DOHH2 (cell line): ENCODE results near the gene ZNF385B.

Experiments
- H3F3A ChIP-seq: fragments of 200-600 bp; sonication (generic), shearing (Covaris generic); 2 replicates; pipeline ENCODE4 v1.6.0; 2016; ENCODE audit warnings: antibody characterized with exemption, mild to moderate bottlenecking; ENCODE audit not compliant: control insufficient read depth, insufficient read depth
- H3K27ac ChIP-seq: fragments of 200-600 bp; sonication (generic); 2 replicates; pipeline ENCODE4 v1.5.1; 2014; ENCODE audit warnings: low read depth, mild to moderate bottlenecking, low read length, moderate library complexity
- H3K27me3 ChIP-seq: fragments of 200-600 bp; sonication (generic); 2 replicates; pipeline ENCODE4 v1.6.1; 2014; ENCODE audit warnings: mild to moderate bottlenecking, low read length, mixed read lengths; ENCODE audit not compliant: control insufficient read depth
- H3K36me3 ChIP-seq: fragments of 200-600 bp; sonication (generic); 2 replicates; pipeline ENCODE4 v1.6.1; 2014; ENCODE audit warnings: mild to moderate bottlenecking, low read length, moderate library complexity, mixed read lengths; ENCODE audit not compliant: control insufficient read depth
- H3K4me1 ChIP-seq: fragments of 200-600 bp; sonication (generic); 2 replicates; pipeline ENCODE4 v1.6.1; 2014; ENCODE audit warnings: mild to moderate bottlenecking, low read length, mixed read lengths; ENCODE audit not compliant: control insufficient read depth
- H3K4me2 ChIP-seq: fragments of 200-600 bp; sonication (generic); 2 replicates; pipeline ENCODE4 v1.6.0; 2014; ENCODE audit warnings: mild to moderate bottlenecking, low read length, moderate library complexity
- H3K4me3 ChIP-seq: fragments of 200-600 bp; sonication (generic); 2 replicates; pipeline ENCODE4 v1.5.1; 2014; ENCODE audit warnings: mild to moderate bottlenecking, low read length, mixed read lengths
- H3K79me2 ChIP-seq: fragments of 200-600 bp; sonication (generic); 2 replicates; pipeline ENCODE4 v1.6.1; 2014; ENCODE audit warnings: mild to moderate bottlenecking, low read length, mixed read lengths; ENCODE audit not compliant: control insufficient read depth
- H3K9me2 ChIP-seq: fragments of 200-600 bp; sonication (generic); replicated peaks from 2 replicates; pipeline ENCODE4 v1.6.1; 2014; ENCODE audit warnings: mild to moderate bottlenecking, low read length, mixed read lengths; ENCODE audit not compliant: control insufficient read depth
- H3K9me3 ChIP-seq: fragments of 200-600 bp; sonication (generic); 2 replicates; pipeline ENCODE4 v1.6.1; 2014; ENCODE audit warnings: antibody characterized with exemption, low read length, mixed read lengths; ENCODE audit not compliant: control insufficient read depth, insufficient read depth
- H4K20me1 ChIP-seq: fragments of 200-600 bp; sonication (generic); 2 replicates; pipeline ENCODE4 v1.6.0; 2014; ENCODE audit warnings: low read depth, mild to moderate bottlenecking, antibody characterized with exemption, low read length, moderate library complexity; ENCODE audit not compliant: control insufficient read depth, insufficient read depth
- CTCF ChIP-seq: fragments of 200-600 bp; sonication (generic); IDR thresholded peaks from one replicate; pipeline ENCODE4 v1.5.1; 2014; ENCODE audit warnings: antibody characterized with exemption, mild to moderate bottlenecking, low read depth, low read length; ENCODE audit not compliant: poor library complexity, severe bottlenecking
- EZH2phosphoT487 ChIP-seq: fragments of 200-600 bp; sonication (generic); IDR thresholded peaks from 2 replicates; pipeline ENCODE4 v1.6.1; 2017; ENCODE audit warnings: borderline replicate concordance, mild to moderate bottlenecking, antibody characterized with exemption, low read length, moderate library complexity, mixed read lengths

The ZNF385B gene

GRCh38 chr2:179645047-179645446 is 216.4 kb downstream of the ZNF385B start:
- Histone ChIP-seq H3K9me2 (no peaks in the 10 kb centered on the region), H3K4me2 (no peak overlapping the region), H3K4me3 (no peak overlapping the region), H4K20me1 (no peaks in the 10 kb centered on the region), H3K27me3 (no peaks in the 10 kb centered on the region), H3K9me3 (no peaks in the 10 kb centered on the region), H3K79me2 (no peaks in the 10 kb centered on the region), H3K36me3 (no peaks in the 10 kb centered on the region), H3K4me1 (no peaks in the 10 kb centered on the region), H3F3A (no peaks in the 10 kb centered on the region), H3K27ac (no peak overlapping the region)
- TF ChIP-seq EZH2phosphoT487: no peak
- TF ChIP-seq CTCF: no peak

GRCh38 chr2:179642462-179642861 is 218.9 kb downstream of the ZNF385B start:
- Histone ChIP-seq H3K9me3 (no peaks in the 10 kb centered on the region), H3K4me1 (no peaks in the 10 kb centered on the region), H4K20me1 (no peaks in the 10 kb centered on the region), H3K36me3 (no peaks in the 10 kb centered on the region), H3K4me3 (no peak overlapping the region), H3K9me2 (no peaks in the 10 kb centered on the region), H3K27ac (no peak overlapping the region), H3K79me2 (no peaks in the 10 kb centered on the region), H3F3A (no peaks in the 10 kb centered on the region), H3K27me3 (no peaks in the 10 kb centered on the region), H3K4me2 (no peak overlapping the region)
- TF ChIP-seq CTCF (no peak), EZH2phosphoT487 (no peak)

DNA sequence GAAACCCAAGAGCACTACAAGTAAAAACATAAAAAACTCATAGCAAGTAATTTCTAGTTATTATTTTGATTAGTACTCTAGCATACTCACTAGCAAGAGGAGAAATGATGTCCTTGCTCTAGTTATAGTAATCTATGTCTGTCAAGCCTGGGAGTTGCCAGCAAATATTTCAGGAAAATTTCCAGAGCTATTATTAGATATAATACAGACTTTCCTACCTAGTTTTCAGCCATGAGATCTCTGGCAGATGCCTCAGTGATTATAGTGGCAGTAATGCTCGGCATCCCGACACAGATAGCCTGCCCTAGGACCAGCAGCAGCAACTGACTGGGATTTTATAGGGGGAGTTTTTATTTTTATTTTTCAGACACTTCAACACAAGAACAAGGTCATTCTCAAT is 224.4 kb downstream of the ZNF385B start:
- Histone ChIP-seq H3K4me1 (no peaks in the 10 kb centered on the region), H3K4me2 (no peak overlapping the region), H3K27ac (no peak overlapping the region), H4K20me1 (no peaks in the 10 kb centered on the region), H3K9me3 (no peaks in the 10 kb centered on the region), H3F3A (no peaks in the 10 kb centered on the region), H3K79me2 (no peaks in the 10 kb centered on the region), H3K9me2 (no peaks in the 10 kb centered on the region), H3K4me3 (no peak overlapping the region), H3K27me3 (no peaks in the 10 kb centered on the region), H3K36me3 (no peaks in the 10 kb centered on the region)
- TF ChIP-seq CTCF (no peak), EZH2phosphoT487 (no peak)
